Mesenchymal stem cell (in vitro differentiated cells and primary cell): Measurements from ENCODE around the gene SPPL2C.

ENCODE experiments used
- DNase-seq: peaks from one replicate; pipeline ENCODE4 v3.0.0-alpha.2; 2013
- H2AFZ ChIP-seq: one replicate; pipeline ENCODE4 v1.6.1; 2013; ENCODE audit warnings: low read depth, mild to moderate bottlenecking, control low read depth, inconsistent platforms, low read length, moderate library complexity
- H2AK5ac ChIP-seq: 2 replicates; pipeline ENCODE4 v1.6.1; 2013; ENCODE audit warnings: low read length, moderate library complexity, mild to moderate bottlenecking, inconsistent platforms; ENCODE audit not compliant: severe bottlenecking
- H2BK120ac ChIP-seq: one replicate; pipeline ENCODE4 v1.6.1; 2013; ENCODE audit warnings: low read depth, mild to moderate bottlenecking, inconsistent platforms, low read length, moderate library complexity
- H2BK12ac ChIP-seq, 2 experiments: one replicate each; pipeline ENCODE4 v1.6.1; 2013; ENCODE audit warnings: inconsistent platforms in 2 of 2, low read length in 2 of 2, mild to moderate bottlenecking in 2 of 2, moderate library complexity in 2 of 2, control low read depth in 1 of 2
- H2BK15ac ChIP-seq: one replicate; pipeline ENCODE4 v1.6.1; 2013; ENCODE audit warnings: mild to moderate bottlenecking, low read depth, inconsistent platforms; ENCODE audit not compliant: poor library complexity, severe bottlenecking
- H2BK5ac ChIP-seq: 2 replicates; pipeline ENCODE4 v1.6.1; 2013; ENCODE audit warnings: low read depth, mild to moderate bottlenecking, low read length, control low read depth, inconsistent platforms; ENCODE audit not compliant: poor library complexity, severe bottlenecking
- H3K14ac ChIP-seq, 2 experiments: one replicate each; pipeline ENCODE4 v1.6.1; 2013; ENCODE audit warnings: inconsistent platforms in 2 of 2, low read length in 2 of 2, control low read depth in 1 of 2, mild to moderate bottlenecking in 1 of 2, moderate library complexity in 1 of 2
- H3K18ac ChIP-seq, 2 experiments: one replicate each; pipeline ENCODE4 v1.6.1; 2013; ENCODE audit warnings: inconsistent platforms in 2 of 2, low read length in 2 of 2, control low read depth in 1 of 2, low read depth in 1 of 2, mild to moderate bottlenecking in 1 of 2
- H3K23ac ChIP-seq, 2 experiments: one replicate each; pipeline ENCODE4 v1.6.1; 2013; ENCODE audit warnings: inconsistent platforms in 2 of 2, low read length in 2 of 2, mild to moderate bottlenecking in 2 of 2, moderate library complexity in 2 of 2, control low read depth in 1 of 2
- H3K27ac ChIP-seq: 2 replicates; pipeline ENCODE4 v1.5.1; 2013; ENCODE audit warnings: mild to moderate bottlenecking, moderate library complexity, low read length, control low read depth, inconsistent platforms; ENCODE audit not compliant: poor library complexity, severe bottlenecking
- H3K27me3 ChIP-seq, 2 experiments: 2 replicates each; pipeline versions ENCODE4 v1.6.1 to v1.7.0; 2013; ENCODE audit warnings: low read length in 2 of 2, mild to moderate bottlenecking in 2 of 2, moderate library complexity in 2 of 2, control low read depth in 1 of 2, inconsistent platforms in 1 of 2; ENCODE audit not compliant: control insufficient read depth in 1 of 2, insufficient read depth in 1 of 2
- H3K36me3 ChIP-seq, 2 experiments: 2 replicates each; pipeline versions ENCODE4 v1.6.1 to v1.7.0; 2013; ENCODE audit warnings: low read length in 2 of 2, control low read depth in 1 of 2, inconsistent platforms in 1 of 2, low read depth in 1 of 2, mild to moderate bottlenecking in 1 of 2; ENCODE audit not compliant: insufficient read depth in 2 of 2, control insufficient read depth in 1 of 2
- H3K4ac ChIP-seq, 2 experiments: one replicate each; pipeline ENCODE4 v1.6.1; 2013; ENCODE audit warnings: inconsistent platforms in 2 of 2, low read length in 2 of 2, mild to moderate bottlenecking in 2 of 2, moderate library complexity in 2 of 2, control low read depth in 1 of 2, low read depth in 1 of 2
- H3K4me1 ChIP-seq: 2 replicates; pipeline ENCODE4 v1.6.1; 2013; ENCODE audit warnings: low read depth, low read length, control low read depth; ENCODE audit not compliant: control insufficient read depth, insufficient read depth
- H3K4me2 ChIP-seq: 2 replicates; pipeline ENCODE4 v1.6.1; 2013; ENCODE audit warnings: low read length, mild to moderate bottlenecking, inconsistent platforms; ENCODE audit not compliant: poor library complexity, severe bottlenecking
- H3K4me3 ChIP-seq, 2 experiments: 2 replicates each; pipeline versions ENCODE4 v1.5.1 to v1.7.0; 2013; ENCODE audit warnings: low read length in 2 of 2, mild to moderate bottlenecking in 2 of 2, control low read depth in 1 of 2, low read depth in 1 of 2; ENCODE audit not compliant: insufficient read depth in 1 of 2
- H3K79me1 ChIP-seq: replicated peaks from 2 replicates; pipeline ENCODE4 v1.6.1; 2013; ENCODE audit warnings: mild to moderate bottlenecking, control low read depth, low read length, inconsistent platforms; ENCODE audit not compliant: poor library complexity, severe bottlenecking
- H3K9ac ChIP-seq: 2 replicates; pipeline ENCODE4 v1.7.0; 2013; ENCODE audit warnings: mild to moderate bottlenecking, low read length, moderate library complexity
- H3K9me3 ChIP-seq: 2 replicates; pipeline ENCODE4 v1.7.0; 2013; ENCODE audit warnings: mild to moderate bottlenecking, low read length; ENCODE audit not compliant: control insufficient read depth
- H4K8ac ChIP-seq: one replicate; pipeline ENCODE4 v1.6.1; 2013; ENCODE audit warnings: inconsistent platforms, mild to moderate bottlenecking, low read length, moderate library complexity
- H4K91ac ChIP-seq: one replicate; pipeline ENCODE4 v1.6.1; 2013; ENCODE audit warnings: mild to moderate bottlenecking, low read length, inconsistent platforms
- WGBS: methylation state at CpG from one replicate; pipeline ENCODE4 v1.1.7; 2013; ENCODE audit warnings: mixed read lengths; 5-methylcytosine and 5-hydroxymethylcytosine counted together

The SPPL2C gene

GRCh38 chr17:45828582-45829133, 16.0 kb upstream of the SPPL2C start:
- Histone ChIP-seq H3K23ac (no peak overlapping the region), H2AFZ (no peak overlapping the region), H3K18ac (no peak overlapping the region), H3K4me2 (no peak overlapping the region), H3K36me3 (no peaks in the 10 kb centered on the region), H3K4ac (no peak overlapping the region), H2AK5ac (no peak overlapping the region), H2BK15ac (no peak overlapping the region), H2BK5ac (no peak overlapping the region), H3K4me1 (peaks cover 1% of the 10 kb centered on the region), H4K8ac (no peak overlapping the region), H2BK120ac (no peak overlapping the region), H3K4me3 (no peak overlapping the region), H4K91ac (no peak overlapping the region), H3K14ac (no peak overlapping the region), H2BK12ac (no peak overlapping the region), H3K9ac (no peak overlapping the region), H3K79me1 (no peaks in the 10 kb centered on the region), H3K27me3 (peaks cover 53 to 65% of the 10 kb centered on the region in 2 experiments), H3K9me3 (no peaks in the 10 kb centered on the region), H3K27ac (no peak overlapping the region)
- WGBS = 80% methylated on average over 15 of the region's 15 CpGs
- no peak for DNase-seq

DNA sequence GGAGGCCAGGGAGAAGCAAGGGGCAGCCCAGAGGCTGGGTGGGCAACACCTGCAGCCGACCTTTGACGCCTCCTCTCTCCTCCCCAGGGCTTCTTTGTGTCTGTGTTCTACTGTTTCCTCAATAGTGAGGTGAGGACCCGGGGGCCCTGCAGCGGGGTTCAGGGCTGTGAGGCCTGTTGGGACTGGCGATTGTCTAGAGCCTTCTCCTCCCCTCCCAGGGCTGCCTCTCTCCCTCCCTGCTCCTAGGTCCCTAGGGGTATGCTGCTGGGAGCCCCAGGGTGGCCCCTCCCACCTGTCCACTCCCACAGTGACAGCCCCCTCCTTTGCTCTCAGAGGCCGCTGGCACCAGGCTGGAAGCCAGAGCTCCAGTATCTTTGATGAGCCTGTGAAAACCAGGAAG, 10.8 kb upstream of the SPPL2C start:
- H2BK15ac ChIP-seq = no peak overlapping the region
- no peak overlapping the region for H3K23ac ChIP-seq
- H2BK120ac ChIP-seq = no peak overlapping the region
- H2AFZ ChIP-seq = no peak overlapping the region
- H3K79me1 ChIP-seq = no peaks in the 10 kb centered on the region
- no peak overlapping the region for H3K18ac ChIP-seq
- no peak overlapping the region for H3K4me3 ChIP-seq
- H3K4ac ChIP-seq = no peak overlapping the region
- no peak overlapping the region for H3K27ac ChIP-seq
- H2AK5ac ChIP-seq = no peak overlapping the region
- no peaks in the 10 kb centered on the region for H3K36me3 ChIP-seq
- peaks cover 43 to 76% of the 10 kb centered on the region in 2 experiments for H3K27me3 ChIP-seq
- no peak overlapping the region for H3K4me2 ChIP-seq
- no peaks in the 10 kb centered on the region for H3K9me3 ChIP-seq
- H2BK5ac ChIP-seq = no peak overlapping the region
- H4K8ac ChIP-seq = no peak overlapping the region
- WGBS = 61% methylated on average over 2 of the region's 6 CpGs
- H3K4me1 ChIP-seq = no peaks in the 10 kb centered on the region
- no peak overlapping the region for H4K91ac ChIP-seq
- no peak overlapping the region for H2BK12ac ChIP-seq
- H3K9ac ChIP-seq = no peak overlapping the region
- no peak overlapping the region for H3K14ac ChIP-seq
- no peak for DNase-seq

DNA sequence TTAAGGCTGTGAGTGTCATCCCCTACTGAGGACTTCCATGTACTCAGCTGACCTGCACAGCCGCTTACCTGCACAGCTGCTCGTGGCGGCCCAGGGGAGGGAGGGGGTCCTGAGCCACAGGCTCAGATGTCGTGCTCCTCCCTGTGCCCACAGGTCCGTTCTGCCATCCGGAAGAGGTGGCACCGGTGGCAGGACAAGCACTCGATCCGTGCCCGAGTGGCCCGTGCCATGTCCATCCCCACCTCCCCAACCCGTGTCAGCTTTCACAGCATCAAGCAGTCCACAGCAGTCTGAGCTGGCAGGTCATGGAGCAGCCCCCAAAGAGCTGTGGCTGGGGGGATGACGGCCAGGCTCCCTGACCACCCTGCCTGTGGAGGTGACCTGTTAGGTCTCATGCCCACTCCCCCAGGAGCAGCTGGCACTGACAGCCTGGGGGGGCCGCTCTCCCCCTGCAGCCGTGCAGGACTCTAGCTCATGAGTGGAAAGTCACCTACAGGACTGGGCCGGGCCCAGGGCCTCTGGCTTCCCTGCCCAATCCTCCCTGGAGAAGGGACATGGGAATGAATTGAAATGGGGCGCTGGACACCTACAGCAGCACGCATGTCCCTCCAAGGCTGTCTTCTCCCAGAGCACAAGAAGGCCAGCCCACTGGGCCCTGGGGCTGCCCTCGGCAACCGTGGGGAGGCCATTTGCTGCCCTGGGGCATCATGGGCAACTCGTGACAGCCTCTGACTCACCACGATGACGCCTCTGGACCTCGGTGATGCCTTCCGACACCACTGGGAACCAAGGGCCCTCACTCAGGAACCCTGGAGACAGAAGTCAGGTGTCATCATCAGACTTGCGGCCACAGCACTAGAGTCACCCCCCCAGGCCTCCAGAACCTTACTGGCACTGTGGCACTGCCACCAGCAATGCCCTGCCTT, 9.9 kb upstream of the SPPL2C start:
- H2BK120ac ChIP-seq = no peak overlapping the region
- H3K14ac ChIP-seq = no peak overlapping the region
- H3K9ac ChIP-seq = no peak overlapping the region
- H3K23ac ChIP-seq = no peak overlapping the region
- no peak overlapping the region for H2BK5ac ChIP-seq
- H3K4ac ChIP-seq = no peak overlapping the region
- no peak overlapping the region for H2BK15ac ChIP-seq
- no peaks in the 10 kb centered on the region for H3K36me3 ChIP-seq
- no peak overlapping the region for H2AK5ac ChIP-seq
- no peak overlapping the region for H3K4me3 ChIP-seq
- no peak overlapping the region for H3K27ac ChIP-seq
- peaks cover 45 to 73% of the 10 kb centered on the region in 2 experiments for H3K27me3 ChIP-seq
- no peak overlapping the region for H3K4me2 ChIP-seq
- H4K91ac ChIP-seq = no peak overlapping the region
- no peak overlapping the region for H4K8ac ChIP-seq
- no peak for DNase-seq
- H2AFZ ChIP-seq = no peak overlapping the region
- H3K18ac ChIP-seq = no peak overlapping the region
- no peaks in the 10 kb centered on the region for H3K79me1 ChIP-seq
- H2BK12ac ChIP-seq = no peak overlapping the region
- no peaks in the 10 kb centered on the region for H3K4me1 ChIP-seq
- WGBS = 80% methylated on average over 26 of the region's 26 CpGs
- no peaks in the 10 kb centered on the region for H3K9me3 ChIP-seq

DNA sequence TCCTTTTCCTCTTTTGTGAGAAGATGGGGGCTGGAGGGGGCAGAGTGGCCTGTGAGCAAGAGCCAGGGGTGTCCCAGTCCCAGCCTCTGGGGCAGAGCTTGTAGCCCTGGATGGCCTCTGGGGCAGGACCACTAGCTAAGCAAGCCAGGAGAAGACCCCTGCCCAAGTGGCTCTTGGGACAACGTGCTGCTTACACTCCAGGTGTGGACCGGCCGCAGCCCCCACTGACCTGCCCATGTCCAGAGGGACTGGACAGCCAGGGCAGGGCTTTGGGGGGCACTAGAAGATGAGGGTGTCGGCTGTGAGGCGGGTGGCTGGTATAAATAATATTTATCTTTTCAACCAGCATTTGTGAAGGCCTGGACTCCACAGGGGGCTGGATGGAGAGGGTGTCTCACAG, 9.2 kb upstream of the SPPL2C start:
- H2BK12ac ChIP-seq = no peak overlapping the region
- H2BK5ac ChIP-seq = no peak overlapping the region
- no peak overlapping the region for H4K8ac ChIP-seq
- no peaks in the 10 kb centered on the region for H3K4me1 ChIP-seq
- H2BK120ac ChIP-seq = no peak overlapping the region
- H2AK5ac ChIP-seq = no peak overlapping the region
- no peak overlapping the region for H2BK15ac ChIP-seq
- no peak overlapping the region for H3K23ac ChIP-seq
- no peak overlapping the region for H3K18ac ChIP-seq
- no peaks in the 10 kb centered on the region for H3K9me3 ChIP-seq
- no peak for DNase-seq
- H2AFZ ChIP-seq = no peak overlapping the region
- no peak overlapping the region for H3K4me2 ChIP-seq
- no peak overlapping the region for H3K14ac ChIP-seq
- peaks cover 44 to 71% of the 10 kb centered on the region in 2 experiments for H3K27me3 ChIP-seq
- no peak overlapping the region for H3K4me3 ChIP-seq
- no peak overlapping the region for H3K4ac ChIP-seq
- no peak overlapping the region for H3K27ac ChIP-seq
- H4K91ac ChIP-seq = no peak overlapping the region
- H3K36me3 ChIP-seq = no peaks in the 10 kb centered on the region
- WGBS = 79% methylated on average over 3 of the region's 5 CpGs
- H3K79me1 ChIP-seq = no peaks in the 10 kb centered on the region
- no peak overlapping the region for H3K9ac ChIP-seq
